HG03439 (cell line): ENCODE data around the gene PKN3.

ENCODE experiments used
- ATAC-seq: cut with Tn5 transposase; IDR thresholded peaks from one replicate; pipeline ENCODE4 v1.9.1; 2021; ENCODE audit warnings: mild to moderate bottlenecking, moderate library complexity; ENCODE audit not compliant: unreplicated experiment

The PKN3 gene

DNA sequence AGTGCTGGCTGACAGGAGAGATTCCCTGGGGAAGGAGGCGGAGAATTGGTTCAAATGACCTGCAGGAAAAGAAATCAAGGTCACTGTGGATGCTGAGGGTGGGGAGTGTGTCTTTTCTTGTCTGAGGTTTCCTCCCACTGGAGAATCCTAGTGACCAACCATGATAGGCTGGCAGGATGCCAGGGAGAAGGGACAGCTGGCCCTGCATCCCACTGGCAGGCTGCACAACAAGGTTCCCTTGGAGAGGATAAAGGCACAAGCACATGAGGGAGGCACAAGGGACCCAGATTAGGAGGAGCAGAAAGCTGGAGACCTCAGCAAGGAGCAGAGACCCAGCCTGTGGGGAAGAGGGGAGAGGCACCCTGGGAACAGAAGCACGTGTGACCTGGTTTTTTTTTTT is 33.1 kb downstream of the PKN3 start:
- ATAC-seq: no peak

- ATAC-seq: no peak
Observed at GRCh38 chr9:128742401-128742800, 40.1 kb downstream of the PKN3 start.

DNA sequence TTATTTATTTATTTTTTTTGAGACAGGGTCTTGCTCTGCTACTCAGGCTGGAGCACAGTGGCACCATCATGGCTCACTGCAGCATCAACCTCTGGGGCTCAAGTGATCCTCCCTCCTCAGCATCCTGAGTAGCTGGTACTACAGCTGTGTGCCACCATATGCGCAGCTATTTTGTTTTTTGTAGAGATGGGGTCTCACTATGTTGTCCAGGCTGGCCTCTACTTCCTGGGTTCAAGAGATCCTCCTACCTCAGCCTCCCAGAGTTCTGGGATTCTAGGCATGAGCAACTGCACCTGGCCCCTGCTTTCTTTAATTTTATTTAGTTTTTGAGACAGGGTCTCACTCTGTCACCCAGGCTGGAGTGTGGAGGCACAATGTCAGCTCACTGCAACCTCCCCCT is 41.1 kb downstream of the PKN3 start:
- no peak for ATAC-seq

- ATAC-seq: no peak
Observed at GRCh38 chr9:128747241-128747640, 44.9 kb downstream of the PKN3 start.

DNA sequence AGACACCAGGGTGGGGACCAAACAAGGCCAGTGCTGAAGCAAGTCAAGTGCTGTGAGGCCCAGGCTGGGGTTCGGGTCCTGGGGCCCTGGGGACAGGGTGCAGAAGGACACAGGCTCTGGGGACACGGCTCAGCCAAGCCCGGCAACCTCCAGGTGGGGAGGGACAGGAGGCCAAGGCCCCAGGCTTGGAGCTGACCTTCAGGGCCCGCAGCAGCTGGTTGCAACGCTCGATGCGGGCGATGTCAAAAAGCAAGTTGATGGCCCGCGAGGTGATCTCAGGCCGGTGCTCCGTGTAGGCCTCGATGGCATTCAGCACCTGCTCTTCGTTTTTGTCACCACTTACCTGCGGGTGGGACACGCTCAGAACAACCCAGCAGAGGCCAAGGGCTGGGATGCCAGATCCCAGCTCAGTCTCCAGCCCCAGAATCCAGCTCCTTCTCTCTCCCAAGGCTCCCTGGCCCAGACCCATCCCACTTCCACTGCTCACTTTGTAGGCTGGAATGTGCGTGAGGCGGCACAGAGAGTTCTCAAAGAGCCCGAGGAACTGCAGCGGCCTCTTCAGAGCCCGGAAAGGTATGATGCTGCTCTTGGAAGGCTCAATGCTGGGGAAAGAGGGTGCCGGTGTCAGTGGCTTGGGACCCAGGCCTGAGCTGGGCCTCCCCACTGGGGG is 48.8 kb downstream of the PKN3 start:
- no peak for ATAC-seq

GRCh38 chr9:128753627-128754026 is 51.3 kb downstream of the PKN3 start:
- ATAC-seq: no peak

- ATAC-seq: no peak
Observed at GRCh38 chr9:128757602-128758001, 55.3 kb downstream of the PKN3 start.

GRCh38 chr9:128762671-128763449 is 60.6 kb downstream of the PKN3 start:
- ATAC-seq: no peak

DNA sequence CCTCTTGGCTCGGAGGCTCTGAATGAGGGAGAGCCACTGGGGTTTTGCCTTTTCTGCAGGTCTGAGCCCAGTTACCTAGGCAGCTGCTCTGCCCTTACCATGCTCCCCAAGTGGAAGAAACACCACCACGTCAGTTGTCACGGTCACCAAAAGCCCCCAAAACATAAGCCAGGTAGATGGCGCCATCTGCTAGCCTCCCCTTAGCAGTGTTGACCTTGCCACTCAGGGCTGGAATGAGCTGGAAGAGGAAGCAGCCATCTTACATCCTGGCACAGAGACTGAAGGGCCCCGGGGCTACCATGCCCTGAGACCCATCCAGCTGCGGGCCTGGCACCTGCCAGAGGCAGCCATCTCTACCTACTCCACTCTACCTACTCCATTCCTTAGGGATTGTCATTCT is 62.1 kb downstream of the PKN3 start:
- ATAC-seq: no peak

- no peak for ATAC-seq
Observed at GRCh38 chr9:128765499-128765898, 63.2 kb downstream of the PKN3 start.

DNA sequence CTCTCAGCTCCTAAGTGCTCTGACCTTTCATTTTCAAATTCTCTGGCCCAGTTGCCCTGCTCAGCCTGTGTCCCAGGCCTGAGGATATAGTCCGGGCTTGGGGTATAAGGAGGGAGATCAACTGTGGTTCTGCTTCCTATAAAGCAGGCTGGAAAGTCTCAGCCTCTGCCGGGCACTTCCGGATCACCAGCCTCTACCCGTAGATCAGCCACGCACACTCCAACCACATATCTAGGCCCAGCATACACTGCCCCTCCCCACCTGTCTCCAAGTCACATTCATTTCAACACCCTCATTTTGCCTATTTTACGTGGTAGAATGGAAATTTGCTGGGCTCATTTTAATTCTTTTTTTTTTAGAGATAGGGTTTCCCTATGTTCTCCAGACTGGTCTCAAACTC is 66.3 kb downstream of the PKN3 start:
- no peak for ATAC-seq
